ENCODE measurements around the gene HTR3C.

The HTR3C gene

DNA sequence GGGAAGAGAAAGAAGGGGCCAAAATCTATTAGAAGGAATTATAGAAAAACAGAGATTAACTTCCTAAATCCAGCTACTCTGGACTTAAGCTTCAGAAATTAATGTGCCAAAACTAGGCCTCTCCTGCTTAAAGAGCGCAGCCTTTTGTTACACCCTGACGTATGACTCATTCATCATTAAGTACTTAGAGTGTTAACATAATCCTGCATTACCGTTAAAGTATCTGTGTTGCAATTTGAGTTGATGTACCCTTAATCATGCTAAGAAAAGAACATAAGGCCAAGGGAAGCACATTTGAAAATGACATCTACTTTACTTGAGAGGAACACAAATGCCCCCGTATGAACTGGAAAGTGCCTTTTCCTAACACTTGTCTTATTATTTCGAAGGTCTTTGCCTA lies 13.4 kb upstream of the HTR3C start:
- TF ChIP-seq, protein P1, sequence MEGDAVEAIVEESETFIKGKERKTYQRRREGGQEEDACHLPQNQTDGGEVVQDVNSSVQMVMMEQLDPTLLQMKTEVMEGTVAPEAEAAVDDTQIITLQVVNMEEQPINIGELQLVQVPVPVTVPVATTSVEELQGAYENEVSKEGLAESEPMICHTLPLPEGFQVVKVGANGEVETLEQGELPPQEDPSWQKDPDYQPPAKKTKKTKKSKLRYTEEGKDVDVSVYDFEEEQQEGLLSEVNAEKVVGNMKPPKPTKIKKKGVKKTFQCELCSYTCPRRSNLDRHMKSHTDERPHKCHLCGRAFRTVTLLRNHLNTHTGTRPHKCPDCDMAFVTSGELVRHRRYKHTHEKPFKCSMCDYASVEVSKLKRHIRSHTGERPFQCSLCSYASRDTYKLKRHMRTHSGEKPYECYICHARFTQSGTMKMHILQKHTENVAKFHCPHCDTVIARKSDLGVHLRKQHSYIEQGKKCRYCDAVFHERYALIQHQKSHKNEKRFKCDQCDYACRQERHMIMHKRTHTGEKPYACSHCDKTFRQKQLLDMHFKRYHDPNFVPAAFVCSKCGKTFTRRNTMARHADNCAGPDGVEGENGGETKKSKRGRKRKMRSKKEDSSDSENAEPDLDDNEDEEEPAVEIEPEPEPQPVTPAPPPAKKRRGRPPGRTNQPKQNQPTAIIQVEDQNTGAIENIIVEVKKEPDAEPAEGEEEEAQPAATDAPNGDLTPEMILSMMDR (conservative IDR thresholded peaks at IDR 0.05; ENCODE audit: low read depth, low read length), result no peak
- no peak overlapping the region for H3K4me3 ChIP-seq (ENCODE audit: low read depth, low read length)
- DNase-seq (ENCODE audit: low read depth), result no peak

DNA sequence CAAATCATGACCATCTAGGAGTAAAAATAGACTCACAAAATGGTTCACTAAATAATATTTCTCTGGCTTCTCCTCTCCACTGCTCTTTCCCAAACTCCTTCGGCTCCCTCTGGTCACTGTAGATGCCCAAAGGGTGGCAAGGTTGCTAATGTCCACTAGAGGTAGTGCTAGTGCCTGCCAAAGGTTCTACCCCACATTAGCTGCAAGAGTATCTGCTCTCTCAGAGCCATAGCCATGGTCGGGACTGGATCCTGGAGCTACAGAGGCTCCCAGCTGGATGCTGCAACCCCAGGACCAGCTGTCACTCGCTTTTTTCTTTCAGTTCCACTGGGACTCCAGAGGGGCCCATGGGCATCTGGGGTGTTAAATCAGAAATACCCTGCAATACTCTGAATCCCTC lies 12.8 kb upstream of the HTR3C start:
- no peak overlapping the region for H3K4me3 ChIP-seq (ENCODE audit: low read depth, low read length)
- TF ChIP-seq, protein P1 (conservative IDR thresholded peaks at IDR 0.05; ENCODE audit: low read depth, low read length), result peak; percentile 65
- peak; percentile 56 for DNase-seq (ENCODE audit: low read depth)

DNA sequence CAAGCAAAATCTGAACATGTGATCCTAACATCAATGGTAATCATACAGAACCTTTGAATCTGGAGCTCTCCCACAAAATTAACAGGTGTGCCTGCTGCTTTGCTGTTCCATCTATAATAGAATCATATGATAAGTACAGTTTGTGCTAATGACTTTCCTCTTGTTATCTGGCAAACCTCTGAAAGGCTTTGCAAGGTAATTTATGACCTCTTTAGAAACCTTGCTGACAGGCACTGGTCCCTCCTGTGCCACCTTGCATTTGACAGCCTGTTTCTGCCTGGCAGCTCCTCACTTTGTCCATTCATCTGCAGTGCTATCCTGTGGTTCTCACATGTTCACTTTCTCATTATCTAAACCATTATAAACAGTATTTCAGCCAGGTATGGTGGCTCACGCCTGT lies 10.2 kb upstream of the HTR3C start:
- TF ChIP-seq, protein P1 (conservative IDR thresholded peaks at IDR 0.05; ENCODE audit: low read depth, low read length), result no peak

DNA sequence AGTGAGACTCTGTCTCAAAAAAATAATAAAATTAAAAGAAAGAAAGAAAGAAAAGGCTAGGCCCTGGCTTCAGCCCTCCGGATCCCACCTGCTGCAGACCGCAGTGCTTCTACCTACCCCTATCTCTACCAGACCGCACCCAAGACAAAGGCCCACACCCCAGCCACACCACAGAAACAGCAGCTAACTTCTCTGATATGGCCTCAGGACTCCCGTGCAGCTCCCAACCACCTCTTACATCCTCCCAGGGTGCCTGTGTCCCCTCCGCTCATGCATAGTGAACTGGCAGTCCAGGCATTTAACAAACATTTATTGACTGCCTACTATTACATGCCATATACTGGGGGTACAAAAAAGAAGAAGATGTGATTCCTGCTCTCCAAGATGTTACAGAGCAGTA lies 6.9 kb upstream of the HTR3C start:
- TF ChIP-seq, protein P1 (conservative IDR thresholded peaks at IDR 0.05; ENCODE audit: low read depth, low read length), result no peak
- DNase-seq (ENCODE audit: low read depth), result no peak
- H3K4me3 ChIP-seq (ENCODE audit: low read depth, low read length), result no peak overlapping the region

More for the DNA sequence above, 10.2 kb upstream of the HTR3C start:
- no peak for DNase-seq (ENCODE audit: low read depth)
- no peak overlapping the region for H3K4me3 ChIP-seq (ENCODE audit: low read depth, low read length)

DNA sequence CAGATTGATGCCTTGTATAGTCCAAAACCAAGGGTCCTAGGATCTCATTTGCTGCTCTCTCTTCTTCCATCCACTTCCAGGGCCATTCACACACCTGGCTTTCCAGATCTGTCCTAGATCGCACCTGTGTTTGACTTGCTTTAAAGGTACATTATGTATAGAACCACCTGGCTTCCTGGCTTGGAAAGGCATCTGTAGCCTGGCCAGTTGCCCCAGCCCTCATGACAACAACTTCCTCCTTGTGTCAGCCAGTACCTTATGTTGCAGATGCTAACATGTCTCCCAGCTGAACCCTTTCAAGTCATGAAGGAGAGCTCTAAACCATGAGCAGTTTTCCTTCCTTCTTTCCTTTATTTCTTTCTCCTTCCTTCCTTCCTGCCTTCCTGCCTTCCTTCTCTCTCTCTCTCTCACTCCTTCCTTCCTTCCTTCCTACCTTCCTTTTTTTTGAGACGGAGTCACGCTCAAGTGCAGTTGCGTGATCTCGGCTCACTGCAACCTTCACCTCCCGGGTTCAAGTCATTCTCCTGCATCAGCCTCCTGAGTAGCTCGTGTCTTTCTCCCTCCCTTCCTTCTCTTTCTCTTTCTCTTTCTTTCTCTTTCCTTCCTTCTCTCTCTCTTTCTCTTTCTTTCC lies 2.5 kb upstream of the HTR3C start:
- TF ChIP-seq, protein P1 (conservative IDR thresholded peaks at IDR 0.05; ENCODE audit: low read depth, low read length), result no peak
- DNase-seq (ENCODE audit: low read depth), result no peak
- H3K4me3 ChIP-seq (ENCODE audit: low read depth, low read length), result no peak overlapping the region

DNA sequence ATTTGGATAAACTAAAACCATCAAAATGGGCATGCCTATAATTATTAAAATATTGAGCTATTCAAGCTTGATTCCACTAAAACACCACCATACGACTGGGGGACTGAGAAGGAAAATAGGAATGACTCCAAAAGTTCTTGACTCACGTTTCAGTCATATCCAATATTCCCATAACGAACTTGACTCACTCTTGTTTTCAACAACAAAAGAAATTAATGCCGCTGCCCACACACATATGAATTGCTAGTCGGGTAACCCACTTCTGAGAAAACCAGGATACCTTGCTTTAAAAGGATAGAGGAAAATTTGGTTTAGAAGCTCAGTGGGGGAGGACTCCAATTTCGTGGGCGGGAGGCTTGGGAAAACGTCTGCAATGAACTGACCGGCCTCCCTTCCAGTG lies 5.2 kb downstream of the HTR3C start:
- TF ChIP-seq, protein P1 (conservative IDR thresholded peaks at IDR 0.05; ENCODE audit: low read depth, low read length), result no peak
- DNase-seq (ENCODE audit: low read depth), result no peak
- H3K4me3 ChIP-seq (ENCODE audit: low read depth, low read length), result no peak overlapping the region

DNA sequence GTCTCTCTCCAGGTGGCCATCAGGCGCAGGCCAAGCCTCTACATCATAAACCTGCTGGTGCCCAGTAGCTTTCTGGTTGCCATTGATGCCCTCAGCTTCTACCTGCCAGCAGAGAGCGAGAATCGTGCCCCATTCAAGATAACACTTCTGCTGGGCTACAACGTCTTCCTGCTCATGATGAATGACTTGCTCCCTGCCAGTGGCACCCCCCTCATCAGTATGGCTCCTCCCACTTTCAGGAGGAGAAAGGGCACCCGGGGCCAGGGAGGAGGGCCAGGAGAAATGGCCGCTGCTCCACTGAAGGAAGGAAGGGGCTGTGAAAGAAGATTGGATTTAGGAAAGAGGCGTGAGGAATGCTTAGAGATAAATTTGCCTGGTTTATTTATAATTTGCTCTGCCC lies 6.6 kb downstream of the HTR3C start:
- H3K4me3 ChIP-seq (ENCODE audit: low read depth, low read length), result no peak overlapping the region
- TF ChIP-seq, protein P1 (conservative IDR thresholded peaks at IDR 0.05; ENCODE audit: low read depth, low read length), result no peak
- no peak for DNase-seq (ENCODE audit: low read depth)
